Endothelial cell of umbilical vein (primary cell): ENCODE measurements around the gene MAST4.

Experiments
- EZH2 ChIP-seq: IDR thresholded peaks from 2 replicates; pipeline ENCODE4 v1.6.1; 2012; ENCODE audit warnings: borderline replicate concordance, low read depth, mild to moderate bottlenecking, moderate library complexity, low read length, inconsistent platforms; ENCODE audit not compliant: severe bottlenecking
- FOS ChIP-seq: IDR thresholded peaks from 2 replicates; pipeline ENCODE4 v1.6.1; 2011; ENCODE audit warnings: mild to moderate bottlenecking, low read length, moderate library complexity, borderline replicate concordance; ENCODE audit not compliant: insufficient read depth
- GATA2 ChIP-seq: IDR thresholded peaks from 2 replicates; pipeline ENCODE4 v1.7.0; 2011; ENCODE audit warnings: low read depth, mild to moderate bottlenecking, moderate library complexity, mixed read lengths, low read length; ENCODE audit not compliant: insufficient read length, insufficient read depth
- JUN ChIP-seq: IDR thresholded peaks from 2 replicates; pipeline ENCODE4 v1.6.1; 2011; ENCODE audit warnings: borderline replicate concordance, low read depth; ENCODE audit not compliant: insufficient read length, insufficient read depth
- POLR2A ChIP-seq: IDR thresholded peaks from 2 replicates; pipeline ENCODE4 v1.6.1; 2012; ENCODE audit warnings: low read depth, mild to moderate bottlenecking, control low read depth, low read length
- POLR2AphosphoS5 ChIP-seq: IDR thresholded peaks from 2 replicates; pipeline ENCODE4 v1.6.1; 2012; ENCODE audit warnings: low read depth, mild to moderate bottlenecking, control low read depth, low read length, moderate library complexity; ENCODE audit not compliant: insufficient read depth
- TF ChIP-seq, protein P1 (sequence below): IDR thresholded peaks from 2 replicates; pipeline ENCODE4 v1.6.1; 2011; ENCODE audit not compliant: insufficient read depth, insufficient read length
- TF ChIP-seq, protein P2 (sequence below), 2 donors: IDR thresholded peaks; 1 replicate in 1 of 2; 2 replicates in 1 of 2; pipeline ENCODE4 v1.5.1; 2011; ENCODE audit warnings: low read length in 2 of 2, mild to moderate bottlenecking in 2 of 2, moderate library complexity in 2 of 2, control low read depth in 1 of 2, inconsistent platforms in 1 of 2, low read depth in 1 of 2; ENCODE audit not compliant: insufficient read depth in 1 of 2; ENCODE audit errors: extremely low read depth in 1 of 2

GRCh38 chr5:67197536-67197935 is 601.3 kb downstream of the MAST4 start:
- TF ChIP-seq, protein P1, sequence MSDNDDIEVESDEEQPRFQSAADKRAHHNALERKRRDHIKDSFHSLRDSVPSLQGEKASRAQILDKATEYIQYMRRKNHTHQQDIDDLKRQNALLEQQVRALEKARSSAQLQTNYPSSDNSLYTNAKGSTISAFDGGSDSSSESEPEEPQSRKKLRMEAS = no peak
- TF ChIP-seq, protein P2, sequence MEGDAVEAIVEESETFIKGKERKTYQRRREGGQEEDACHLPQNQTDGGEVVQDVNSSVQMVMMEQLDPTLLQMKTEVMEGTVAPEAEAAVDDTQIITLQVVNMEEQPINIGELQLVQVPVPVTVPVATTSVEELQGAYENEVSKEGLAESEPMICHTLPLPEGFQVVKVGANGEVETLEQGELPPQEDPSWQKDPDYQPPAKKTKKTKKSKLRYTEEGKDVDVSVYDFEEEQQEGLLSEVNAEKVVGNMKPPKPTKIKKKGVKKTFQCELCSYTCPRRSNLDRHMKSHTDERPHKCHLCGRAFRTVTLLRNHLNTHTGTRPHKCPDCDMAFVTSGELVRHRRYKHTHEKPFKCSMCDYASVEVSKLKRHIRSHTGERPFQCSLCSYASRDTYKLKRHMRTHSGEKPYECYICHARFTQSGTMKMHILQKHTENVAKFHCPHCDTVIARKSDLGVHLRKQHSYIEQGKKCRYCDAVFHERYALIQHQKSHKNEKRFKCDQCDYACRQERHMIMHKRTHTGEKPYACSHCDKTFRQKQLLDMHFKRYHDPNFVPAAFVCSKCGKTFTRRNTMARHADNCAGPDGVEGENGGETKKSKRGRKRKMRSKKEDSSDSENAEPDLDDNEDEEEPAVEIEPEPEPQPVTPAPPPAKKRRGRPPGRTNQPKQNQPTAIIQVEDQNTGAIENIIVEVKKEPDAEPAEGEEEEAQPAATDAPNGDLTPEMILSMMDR (IDR thresholded peaks at IDR 0.05; ENCODE audit: extremely low read depth in 1 of 2, insufficient read depth in 1 of 2, low read depth in 1 of 2, low read length in 2 of 2) = no peak
- no peak for TF ChIP-seq FOS
- TF ChIP-seq POLR2A = no peak
- TF ChIP-seq EZH2 = no peak
- no peak for TF ChIP-seq POLR2AphosphoS5
- no peak for TF ChIP-seq GATA2
- TF ChIP-seq JUN = no peak
